NK-92 (cell line): Measurements from ENCODE around the gene ROCK2.

ENCODE experiments used
- DNase-seq: peaks from one replicate; lab custom pipeline; 2025; ENCODE audit not compliant: unreplicated experiment; lab: John Stamatoyannopoulos, UW

Gene ROCK2

GRCh38 chr2:11344342-11344955 is at the start of gene ROCK2:
Gene ROCK2, minus strand, starts transcription at chr2:11344636. Its CDS starts 500 bp downstream, at chr2:11344136.
- no peak for DNase-seq

DNA sequence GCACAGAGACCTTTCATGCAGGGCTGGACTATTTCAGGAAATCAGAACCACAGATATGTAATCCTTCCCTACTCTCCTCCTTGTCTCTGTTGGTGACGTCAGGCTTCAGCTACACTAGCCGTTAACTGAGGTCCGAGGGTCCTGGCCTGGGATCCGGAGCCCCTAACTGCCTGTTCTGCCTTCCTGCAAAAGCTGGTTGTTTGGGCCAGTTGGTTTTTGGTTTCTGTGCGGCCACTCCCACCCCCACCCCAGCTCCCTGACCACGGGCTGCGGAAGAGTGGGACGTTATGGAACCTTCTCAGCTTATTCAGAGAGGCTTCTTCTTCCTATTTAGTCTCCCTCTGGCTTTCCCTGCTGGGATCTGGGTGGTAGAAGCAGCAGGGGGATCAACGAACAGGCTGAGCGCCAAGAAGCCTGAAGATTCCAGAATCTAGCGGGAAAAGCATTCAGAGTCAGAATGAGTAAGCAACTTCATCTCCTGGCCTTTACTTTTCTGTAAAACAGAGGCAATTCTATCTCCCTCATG is 49.3 kb upstream of the ROCK2 start:
- DNase-seq = no peak

DNA sequence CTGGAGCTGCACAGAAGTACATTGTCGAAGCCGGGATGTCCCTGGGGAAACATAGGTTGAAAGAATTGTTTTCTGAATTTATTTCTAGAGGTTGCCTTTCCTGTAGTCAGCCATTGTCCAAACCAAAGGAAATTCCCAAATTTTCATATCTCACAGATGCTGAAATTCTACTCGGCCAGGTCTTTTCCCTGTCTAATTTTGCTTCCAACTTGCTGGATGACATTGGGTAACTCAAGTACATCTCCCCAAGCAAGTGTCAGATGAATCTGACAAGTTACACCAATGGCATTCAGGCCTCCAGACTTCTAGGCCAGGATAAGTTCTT is 47.5 kb upstream of the ROCK2 start:
- no peak for DNase-seq

- DNase-seq = no peak
Observed at GRCh38 chr2:11390399-11390658, 45.9 kb upstream of the ROCK2 start.

GRCh38 chr2:11389551-11390398 is 45.3 kb upstream of the ROCK2 start:
- no peak for DNase-seq

DNA sequence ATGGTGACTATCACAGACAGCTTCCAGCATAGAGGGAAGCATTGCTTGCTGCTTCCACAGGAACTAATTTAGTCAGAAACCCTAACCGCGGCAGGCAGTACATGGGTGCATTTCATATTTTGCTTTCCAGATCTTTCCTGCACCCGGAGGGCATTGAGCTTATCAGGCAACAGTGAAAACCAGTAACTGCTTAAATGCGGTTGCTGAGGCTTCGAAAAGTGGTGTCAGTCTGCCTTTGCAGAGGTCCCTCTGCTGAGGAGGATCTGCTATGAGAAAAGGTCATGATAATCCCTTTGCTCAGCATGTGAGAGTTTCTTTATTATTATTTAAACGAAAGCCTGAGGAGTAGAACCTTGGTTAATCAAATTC is 44.6 kb upstream of the ROCK2 start:
- DNase-seq = no peak

GRCh38 chr2:11388262-11389051 is 44.0 kb upstream of the ROCK2 start:
- no peak for DNase-seq

DNA sequence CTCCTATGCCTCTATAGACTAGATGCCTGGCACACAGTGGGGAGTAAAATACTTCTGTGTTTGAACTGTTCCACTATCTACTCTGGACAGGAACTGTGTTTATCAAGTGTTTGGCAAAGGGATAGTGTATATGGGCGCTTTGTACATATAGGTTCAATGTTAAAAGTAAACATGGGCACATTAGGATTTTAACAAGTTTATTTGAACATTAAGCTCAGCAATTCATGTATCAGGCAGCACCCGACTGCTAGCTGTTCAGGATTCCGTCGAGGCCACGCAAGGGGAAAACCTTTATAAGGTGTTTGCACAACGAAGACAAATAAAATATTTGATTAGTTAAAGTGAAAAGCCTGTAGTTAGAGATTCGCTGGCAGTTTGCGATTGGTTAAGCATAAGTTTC is 43.4 kb upstream of the ROCK2 start:
- DNase-seq = no peak

DNA sequence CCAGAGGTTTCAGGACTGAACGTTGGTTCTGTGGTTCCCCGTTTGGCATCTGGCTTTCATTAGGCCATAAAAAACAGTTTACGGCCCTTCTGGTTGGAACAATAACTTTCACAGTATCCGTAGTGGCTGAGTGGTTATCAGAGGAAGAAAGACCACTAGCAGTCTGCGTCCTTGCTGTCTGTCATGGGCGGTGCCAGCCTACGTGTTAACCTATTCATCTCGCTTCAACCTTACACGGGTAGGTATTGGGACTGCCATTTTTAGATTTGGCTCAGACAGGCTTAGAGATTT is 42.6 kb upstream of the ROCK2 start:
- DNase-seq = no peak

GRCh38 chr2:11385847-11386246 is 41.4 kb upstream of the ROCK2 start:
- DNase-seq = no peak

DNA sequence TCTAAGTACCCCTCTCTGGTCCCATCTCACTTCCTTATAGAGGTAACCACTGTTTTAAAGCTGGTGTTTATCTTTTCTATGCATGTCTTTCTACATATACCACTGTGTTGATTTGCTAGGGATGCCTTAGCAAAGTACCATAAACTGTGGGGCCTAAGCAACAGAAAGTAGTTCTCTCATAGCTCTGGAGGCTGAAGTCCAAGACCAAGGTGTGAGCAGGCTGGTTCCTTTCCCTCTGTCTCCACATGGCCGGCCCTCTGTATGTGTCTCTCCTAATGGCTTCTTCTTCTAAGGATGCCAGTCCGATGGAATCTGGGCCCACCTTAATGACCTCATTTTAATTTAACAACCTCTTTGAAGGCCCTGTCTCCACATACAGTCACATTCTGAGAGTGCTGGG is 40.8 kb upstream of the ROCK2 start:
- DNase-seq = no peak

GRCh38 chr2:11379558-11379957 is 35.1 kb upstream of the ROCK2 start:
- DNase-seq = no peak

- no peak for DNase-seq
Observed at GRCh38 chr2:11377928-11378545, 33.6 kb upstream of the ROCK2 start.

GRCh38 chr2:11376071-11376470 is 31.6 kb upstream of the ROCK2 start:
- DNase-seq = no peak

- no peak for DNase-seq
Observed at GRCh38 chr2:11375689-11376027, 31.2 kb upstream of the ROCK2 start.

GRCh38 chr2:11375025-11375688 is 30.7 kb upstream of the ROCK2 start:
- no peak for DNase-seq

GRCh38 chr2:11373096-11373495 is 28.7 kb upstream of the ROCK2 start:
- no peak for DNase-seq

DNA sequence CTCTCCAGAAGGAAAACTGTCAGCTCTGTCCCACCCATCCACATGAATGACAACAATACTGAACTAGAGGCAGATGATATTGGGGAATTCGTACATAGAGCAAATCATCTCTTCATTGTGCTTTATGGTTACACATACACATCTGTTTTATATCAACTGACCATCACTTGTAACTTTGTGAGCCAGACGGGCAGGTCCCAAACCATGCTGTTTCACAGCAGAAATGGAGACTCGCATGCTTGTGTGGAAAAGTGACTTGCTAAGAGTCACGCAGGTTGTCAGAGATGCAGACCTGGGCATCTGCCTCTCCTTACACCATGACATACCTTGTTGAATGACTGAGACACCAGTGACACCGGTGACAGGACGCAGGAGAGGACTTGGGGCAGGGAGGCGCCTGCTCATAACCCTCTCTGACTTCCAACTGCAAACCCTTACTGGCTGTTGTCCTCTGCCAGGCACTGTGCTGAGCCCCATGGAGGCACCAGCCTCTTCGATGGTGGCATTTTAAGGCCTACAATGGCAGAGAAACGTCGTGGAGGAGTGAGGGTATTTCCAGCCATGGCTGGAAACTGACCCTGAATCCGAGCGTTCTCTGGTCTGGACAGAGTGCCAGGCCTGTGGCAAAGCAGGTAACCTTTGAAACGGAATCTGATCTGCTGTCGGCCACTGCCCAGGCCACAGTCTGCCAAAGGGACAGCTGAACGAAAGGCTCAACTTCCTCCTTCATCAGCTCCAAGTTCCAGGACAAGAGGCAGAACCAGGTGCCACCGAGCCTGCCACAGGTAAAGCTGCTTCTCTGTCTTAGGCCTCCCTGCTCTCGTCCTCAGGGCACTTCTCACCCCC is 26.9 kb upstream of the ROCK2 start:
- no peak for DNase-seq

DNA sequence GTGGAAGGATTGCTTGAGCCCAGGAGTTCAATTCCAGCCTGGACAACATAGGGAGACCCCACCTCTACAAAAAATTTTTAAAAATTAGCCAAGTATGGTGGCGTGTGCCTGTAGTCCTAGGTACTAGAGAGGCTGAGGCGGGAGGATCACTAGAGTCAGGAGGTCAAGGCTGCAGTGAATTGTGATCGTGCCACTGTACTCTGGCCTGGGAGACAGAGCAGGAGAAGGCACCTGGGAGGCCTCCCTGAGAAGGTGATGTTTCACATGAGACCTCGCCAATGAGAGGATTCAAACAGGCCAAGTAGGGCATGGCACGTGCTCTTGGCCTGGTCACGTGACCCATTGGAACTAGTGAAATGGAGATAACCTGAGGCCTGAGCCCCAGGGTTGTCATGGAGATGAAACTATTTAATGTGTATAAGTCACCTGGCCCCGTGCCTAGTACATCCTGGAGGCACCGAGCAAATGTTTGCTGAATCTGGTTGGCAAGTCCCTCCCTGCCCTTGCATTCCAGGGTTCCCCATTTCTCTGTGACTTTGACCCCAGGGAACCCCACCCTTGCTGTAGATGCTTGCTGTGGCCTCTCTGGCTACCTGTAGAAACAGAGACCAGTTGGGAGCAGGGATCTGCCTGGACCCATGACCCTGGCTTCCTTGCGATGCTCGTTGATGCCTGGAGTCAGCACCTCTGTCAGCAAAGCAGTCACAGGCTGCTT is 26.1 kb upstream of the ROCK2 start:
- no peak for DNase-seq

DNA sequence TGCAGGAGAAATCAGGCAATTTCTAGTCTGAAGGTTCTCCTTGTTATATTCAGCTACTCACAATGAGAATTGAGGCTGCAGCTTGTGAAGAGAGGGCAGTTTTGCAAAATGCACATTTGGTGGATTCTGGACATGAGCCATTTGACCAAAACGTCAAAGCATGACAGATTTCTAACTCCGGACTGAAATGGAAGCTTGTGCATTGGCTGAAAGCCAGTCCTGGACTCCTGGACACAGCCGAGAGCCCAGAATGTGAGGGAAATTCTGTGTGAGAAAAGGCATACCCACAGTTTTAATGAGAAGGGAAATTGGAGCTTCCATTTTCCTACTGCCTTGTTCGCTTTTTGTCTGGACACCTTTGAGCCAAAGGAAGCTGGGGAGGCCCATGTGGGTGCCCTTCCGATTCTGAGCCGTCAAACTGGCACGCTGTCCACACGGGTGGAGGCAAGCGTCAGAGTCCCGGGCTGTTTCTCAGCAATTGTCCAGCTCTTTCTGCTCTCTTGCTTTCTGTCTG is 23.7 kb upstream of the ROCK2 start:
- no peak for DNase-seq
